Subcutaneous adipose tissue (tissue), 4 donors: ENCODE data around the gene CLHC1. TPM values are rescaled to one million over a fixed set of nuclear protein-coding genes. Genes with fewer than 3 reads are reported as not detected.

Experiments
- total RNA-seq, 4 donors: library from RNA; depleted of rRNA; stranded (reverse); fragments of >200 nt; gene quantifications; one replicate each; pipeline ENCODE4 v1.1.0, GENCODE V29; 2016
- TF ChIP-seq, protein P1 (sequence below): fragments of 450-650 bp; IDR thresholded peaks from one replicate; pipeline ENCODE4 v1.5.1; 2016; ENCODE audit warnings: low read depth, mild to moderate bottlenecking, control low read depth, antibody characterized with exemption, moderate library complexity

The CLHC1 gene
- total RNA-seq, 4 donors from 2014 or later, result 3.2 to 15.8 (median 6.3) TPM

DNA sequence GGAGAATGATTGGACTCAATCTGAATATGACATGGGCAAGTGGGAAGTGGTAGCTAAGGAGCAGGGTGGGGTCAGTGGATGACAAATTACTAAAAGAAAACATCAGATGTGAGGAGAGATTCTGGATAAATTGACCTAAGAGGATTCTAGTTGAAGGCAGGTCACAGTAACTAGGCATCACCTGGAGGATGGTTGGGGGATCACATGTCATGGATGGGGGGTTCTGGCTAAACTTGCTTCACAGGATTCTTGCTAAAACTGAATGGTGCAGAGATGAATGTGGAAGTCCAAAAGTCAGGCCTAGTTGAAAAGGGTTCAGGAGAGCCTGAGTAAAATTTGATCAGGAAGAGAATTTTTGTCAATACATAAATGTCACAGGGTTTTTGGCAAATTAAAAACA, 18.3 kb downstream of the CLHC1 start:
- TF ChIP-seq, protein P1, sequence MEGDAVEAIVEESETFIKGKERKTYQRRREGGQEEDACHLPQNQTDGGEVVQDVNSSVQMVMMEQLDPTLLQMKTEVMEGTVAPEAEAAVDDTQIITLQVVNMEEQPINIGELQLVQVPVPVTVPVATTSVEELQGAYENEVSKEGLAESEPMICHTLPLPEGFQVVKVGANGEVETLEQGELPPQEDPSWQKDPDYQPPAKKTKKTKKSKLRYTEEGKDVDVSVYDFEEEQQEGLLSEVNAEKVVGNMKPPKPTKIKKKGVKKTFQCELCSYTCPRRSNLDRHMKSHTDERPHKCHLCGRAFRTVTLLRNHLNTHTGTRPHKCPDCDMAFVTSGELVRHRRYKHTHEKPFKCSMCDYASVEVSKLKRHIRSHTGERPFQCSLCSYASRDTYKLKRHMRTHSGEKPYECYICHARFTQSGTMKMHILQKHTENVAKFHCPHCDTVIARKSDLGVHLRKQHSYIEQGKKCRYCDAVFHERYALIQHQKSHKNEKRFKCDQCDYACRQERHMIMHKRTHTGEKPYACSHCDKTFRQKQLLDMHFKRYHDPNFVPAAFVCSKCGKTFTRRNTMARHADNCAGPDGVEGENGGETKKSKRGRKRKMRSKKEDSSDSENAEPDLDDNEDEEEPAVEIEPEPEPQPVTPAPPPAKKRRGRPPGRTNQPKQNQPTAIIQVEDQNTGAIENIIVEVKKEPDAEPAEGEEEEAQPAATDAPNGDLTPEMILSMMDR, result no peak

DNA sequence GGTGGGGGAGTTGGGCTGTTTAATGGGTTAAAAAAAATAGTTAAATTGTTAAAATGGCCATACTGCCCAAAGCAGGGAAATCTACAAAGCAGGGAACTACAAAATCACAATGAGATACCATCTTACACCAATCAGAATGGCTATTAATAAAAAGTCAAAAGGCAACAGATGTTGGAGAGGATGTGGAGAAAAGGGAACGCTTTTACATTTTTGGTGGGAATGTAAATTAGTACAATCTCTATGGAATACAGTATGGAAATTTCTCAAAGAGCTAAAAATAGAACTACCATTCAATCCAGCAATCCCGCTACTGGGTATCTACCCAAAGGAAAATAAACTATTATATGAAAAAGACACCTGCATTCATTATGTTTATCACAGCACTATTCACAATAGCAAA, 27.1 kb downstream of the CLHC1 start:
- TF ChIP-seq, protein P1, result no peak

DNA sequence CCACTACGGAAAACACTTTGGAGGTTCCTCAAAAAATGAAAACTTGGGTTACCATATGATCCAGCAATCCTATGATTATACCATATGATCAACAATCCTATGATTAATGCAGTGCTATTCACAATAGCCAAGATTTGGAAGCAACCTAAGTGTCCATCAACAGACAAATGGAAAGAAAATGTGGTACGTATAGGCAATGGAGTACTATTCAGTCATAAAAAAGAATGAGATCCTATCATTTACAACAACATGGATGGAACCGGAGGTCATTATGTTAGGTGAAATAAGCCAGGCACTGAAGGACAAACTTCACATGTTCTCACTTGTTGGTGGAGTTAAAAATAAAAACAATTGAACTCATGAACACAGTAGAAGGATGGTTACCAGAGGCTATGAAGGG, 27.6 kb downstream of the CLHC1 start:
- TF ChIP-seq, protein P1, result no peak

DNA sequence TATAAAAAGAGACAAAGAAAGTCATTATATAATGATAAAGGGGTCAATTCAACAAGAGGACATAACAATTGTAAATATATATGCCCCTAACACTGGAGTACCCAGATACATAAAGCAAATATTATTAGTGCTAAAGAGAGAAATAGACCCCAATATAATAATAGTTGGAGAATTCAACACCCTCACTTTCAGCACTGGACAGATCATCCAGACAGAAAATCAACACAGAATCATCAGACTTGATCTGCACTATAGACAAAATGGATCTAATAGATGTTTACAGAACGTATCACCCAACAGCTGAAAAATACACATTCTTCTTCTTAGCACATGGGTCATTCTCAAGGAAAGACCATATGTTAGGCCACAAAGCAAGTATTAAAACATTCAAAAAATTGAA, 31.7 kb downstream of the CLHC1 start:
- TF ChIP-seq, protein P1, result no peak

DNA sequence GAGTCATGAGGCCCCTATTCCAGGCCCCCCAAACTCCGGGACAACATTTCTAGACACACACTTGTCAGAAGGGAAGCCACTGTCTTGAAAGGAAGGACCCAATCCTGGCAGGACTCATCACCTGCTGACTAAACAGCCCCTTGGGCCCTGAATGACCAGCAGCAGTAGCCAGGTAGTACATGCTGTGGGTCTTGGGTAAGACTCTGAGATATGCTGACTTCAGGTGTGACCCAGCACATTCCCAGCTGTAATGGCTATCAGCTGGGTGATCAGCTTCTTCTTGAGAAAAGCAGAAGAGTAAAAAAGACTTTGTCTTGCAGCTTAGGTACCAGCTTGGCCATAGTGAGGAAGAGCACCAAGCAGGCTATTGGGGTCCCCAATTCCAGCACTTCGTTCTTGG, 35.6 kb downstream of the CLHC1 start:
- TF ChIP-seq, protein P1, result no peak

DNA sequence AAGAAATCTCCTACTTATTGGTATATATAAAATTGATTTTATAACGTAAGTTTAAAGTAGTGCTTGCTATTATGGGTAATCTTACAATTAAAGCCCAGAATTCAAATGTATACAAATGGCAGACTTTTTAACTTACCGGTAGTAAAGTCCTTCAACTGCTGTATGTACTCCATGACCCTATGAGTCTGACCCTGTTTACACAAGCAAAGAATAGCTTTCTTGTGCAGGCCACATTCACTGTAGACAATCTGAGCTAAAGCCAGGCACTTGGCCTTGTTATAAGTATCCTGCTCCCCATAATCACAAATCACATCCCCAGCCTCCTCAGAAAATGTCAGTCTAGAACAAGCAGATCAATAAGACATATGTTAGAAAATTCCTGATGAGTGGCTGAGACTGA, 51.7 kb downstream of the CLHC1 start:
- TF ChIP-seq, protein P1, result no peak

DNA sequence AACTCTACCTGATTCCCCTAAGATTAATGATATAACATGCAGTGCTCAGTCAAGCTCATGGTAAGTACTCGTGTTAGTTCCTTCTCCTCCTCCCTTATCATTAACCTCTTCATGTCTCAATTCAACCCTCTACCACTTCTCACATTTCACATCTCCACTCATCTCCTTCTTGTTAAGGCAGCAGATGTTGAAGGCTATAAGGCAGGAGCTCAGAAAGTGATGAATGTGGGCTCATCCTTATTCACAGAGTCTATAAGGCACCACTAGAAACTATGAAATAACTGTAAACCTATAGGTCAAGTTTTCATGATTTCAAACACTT, 56.0 kb downstream of the CLHC1 start:
- TF ChIP-seq, protein P1, result no peak
